PC-9 (cell line): ENCODE results near the gene MPZL1. TPM values are rescaled to one million over a fixed set of nuclear protein-coding genes. Genes with fewer than 3 reads are reported as not detected.

ENCODE experiments used
- BruUV-seq: library from RNA; stranded (reverse); fragments of 400-500 nt; replicated peaks from 2 replicates; lab custom pipeline; 2021; lab: Mats Ljungman, UMichigan
- CTCF ChIA-PET: fragments of 300-600 bp; sonication (Branson Sonifier 250); formaldehyde crosslinking; loops from one replicate; lab custom pipeline; 2022; ENCODE audit warnings: antibody characterized with exemption; lab: Charles Lee
- POLR2A ChIA-PET: fragments of 300-600 bp; sonication (Branson Sonifier 250); formaldehyde crosslinking; loops from one replicate; lab custom pipeline; 2022; ENCODE audit warnings: antibody characterized with exemption; ENCODE audit not compliant: unreplicated experiment; lab: Charles Lee
- DNase-seq, 2 experiments: peaks; one replicate each; pipeline versions ENCODE4 v3.0.0 to v3.0.0-alpha.2; 2015 to 2022; ENCODE audit warnings: mixed read lengths in 1 of 2
- H2AFZ ChIP-seq: fragments of 200-600 bp; sonication (generic); 2 replicates; pipeline ENCODE4 v1.8.1; 2017; ENCODE audit warnings: antibody characterized with exemption
- H3F3A ChIP-seq: fragments of 200-600 bp; sonication (generic); 2 replicates; pipeline ENCODE4 v1.8.1; 2017; ENCODE audit warnings: antibody characterized with exemption, mild to moderate bottlenecking, low read depth; ENCODE audit not compliant: insufficient read depth
- H3K27ac ChIP-seq: fragments of 200-600 bp; sonication (generic); 2 replicates; pipeline ENCODE4 v1.6.1; 2016; ENCODE audit warnings: mixed run types
- H3K27me3 ChIP-seq: fragments of 200-600 bp; sonication (generic); 2 replicates; pipeline ENCODE4 v1.6.1; 2016; ENCODE audit warnings: low read depth, mixed run types; ENCODE audit not compliant: insufficient read depth
- H3K36me3 ChIP-seq: fragments of 200-600 bp; sonication (generic); 2 replicates; pipeline ENCODE4 v1.6.1; 2016; ENCODE audit warnings: low read depth, mixed run types
- H3K4me1 ChIP-seq: fragments of 200-600 bp; sonication (generic); replicated peaks from 2 replicates; pipeline ENCODE4 v1.6.1; 2016; ENCODE audit warnings: mixed run types; ENCODE audit not compliant: insufficient read depth
- H3K4me2 ChIP-seq: fragments of 200-600 bp; sonication (generic); 2 replicates; pipeline ENCODE4 v1.6.1; 2017; ENCODE audit warnings: mixed run types
- H3K4me3 ChIP-seq: fragments of 200-600 bp; sonication (generic); 2 replicates; pipeline ENCODE4 v1.6.1; 2016; ENCODE audit warnings: mixed run types
- H3K79me2 ChIP-seq: fragments of 200-600 bp; sonication (generic); 2 replicates; pipeline ENCODE4 v1.6.1; 2017; ENCODE audit warnings: low read depth, mixed run types
- H3K9me2 ChIP-seq: fragments of 200-600 bp; sonication (generic); 2 replicates; pipeline ENCODE4 v1.8.1; 2017; ENCODE audit warnings: mild to moderate bottlenecking; ENCODE audit not compliant: insufficient read depth
- H3K9me3 ChIP-seq: fragments of 200-600 bp; sonication (generic); 2 replicates; pipeline ENCODE4 v1.8.1; 2016; ENCODE audit warnings: low read depth; ENCODE audit not compliant: insufficient read depth
- H4K20me1 ChIP-seq: fragments of 200-600 bp; sonication (generic); 2 replicates; pipeline ENCODE4 v1.8.1; 2017; ENCODE audit not compliant: insufficient read depth
- CTCF ChIP-seq: fragments of 200-600 bp; sonication (generic); conservative IDR thresholded peaks from 2 replicates; pipeline ENCODE4 v1.6.1; 2017; ENCODE audit warnings: mixed run types, antibody characterized with exemption, mild to moderate bottlenecking, moderate library complexity
- EZH2 ChIP-seq: fragments of 200-600 bp; sonication (generic); IDR thresholded peaks from 2 replicates; pipeline ENCODE4 v1.8.0; 2017; ENCODE audit warnings: antibody characterized with exemption, low read depth
- intact Hi-C: fragments of 100-400 bp; cut with micrococcal nuclease; formaldehyde crosslinking; loops from one replicate; pipeline ENCODE4 v1.10.0; 2022; ENCODE audit not compliant: unreplicated experiment
- total RNA-seq: library from RNA; stranded (reverse); gene quantifications from 2 replicates; pipeline ENCODE4 v1.2.3, GENCODE V29; 2021

MPZL1 gene
- total RNA-seq, 1 experiment from 2014 or later, result 80.3 TPM

GRCh38 chr1:167781558-167781957 lies 59.8 kb downstream of the MPZL1 start:
- H4K20me1 ChIP-seq, result no peaks in the 10 kb centered on the region
- H3K9me2 ChIP-seq, result no peaks in the 10 kb centered on the region
- H3K4me1 ChIP-seq, result no peaks in the 10 kb centered on the region
- no peaks in the 10 kb centered on the region for H3K79me2 ChIP-seq
- no peaks in the 10 kb centered on the region for H3K27me3 ChIP-seq
- H3K4me2 ChIP-seq, result no peak overlapping the region
- no peaks in the 10 kb centered on the region for H3K9me3 ChIP-seq
- no TSS peak for BruUV-seq
- H3K4me3 ChIP-seq, result no peak overlapping the region
- no peak for DNase-seq
- CTCF ChIA-PET, result no interaction called here
- H3K36me3 ChIP-seq, result peaks cover 10% of the 10 kb centered on the region; the same call in 1 of the 2 replicates
- intact Hi-C loops, result no loop called here
- POLR2A ChIA-PET, result no interaction called here
- H2AFZ ChIP-seq, result no peak overlapping the region
- no peak for TF ChIP-seq CTCF
- TF ChIP-seq EZH2, result no peak
- H3K27ac ChIP-seq, result no peak overlapping the region
- H3F3A ChIP-seq, result no peaks in the 10 kb centered on the region

DNA sequence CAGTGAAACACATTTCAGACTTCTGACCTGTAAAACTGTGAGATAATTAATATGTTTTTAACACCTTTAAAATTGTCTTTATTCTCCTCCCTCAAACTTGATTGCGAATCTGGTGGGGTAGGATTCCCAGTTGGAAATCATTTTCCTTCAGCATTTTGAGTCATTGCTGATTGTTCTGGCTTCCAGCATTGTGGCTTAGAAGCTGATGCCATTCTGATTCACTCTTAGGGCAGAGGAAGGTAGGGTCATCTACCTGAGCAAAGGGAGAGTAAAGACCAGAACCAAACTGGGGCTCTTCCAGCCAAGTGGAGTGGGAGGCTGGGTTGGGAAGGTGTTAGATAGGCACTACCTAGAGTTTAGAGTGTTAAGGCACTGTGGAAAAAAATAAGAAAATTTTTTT lies 61.2 kb downstream of the MPZL1 start:
- Histone ChIP-seq H2AFZ (no peak overlapping the region), H3K27ac (no peak overlapping the region), H3K27me3 (no peaks in the 10 kb centered on the region), H3K4me3 (no peak overlapping the region), H3K79me2 (no peaks in the 10 kb centered on the region), H3K4me2 (no peak overlapping the region), H3K9me3 (no peaks in the 10 kb centered on the region), H3K36me3 (peaks cover 6% of the 10 kb centered on the region; the same call in 1 of the 2 replicates), H4K20me1 (no peaks in the 10 kb centered on the region), H3K9me2 (no peaks in the 10 kb centered on the region), H3K4me1 (no peaks in the 10 kb centered on the region), H3F3A (no peaks in the 10 kb centered on the region)
- no TSS peak for BruUV-seq
- ChIA-PET POLR2A (no interaction called here), CTCF (no interaction called here)
- no peak for DNase-seq
- intact Hi-C loops, result no loop called here
- no peak for TF ChIP-seq EZH2
- no peak for TF ChIP-seq CTCF

DNA sequence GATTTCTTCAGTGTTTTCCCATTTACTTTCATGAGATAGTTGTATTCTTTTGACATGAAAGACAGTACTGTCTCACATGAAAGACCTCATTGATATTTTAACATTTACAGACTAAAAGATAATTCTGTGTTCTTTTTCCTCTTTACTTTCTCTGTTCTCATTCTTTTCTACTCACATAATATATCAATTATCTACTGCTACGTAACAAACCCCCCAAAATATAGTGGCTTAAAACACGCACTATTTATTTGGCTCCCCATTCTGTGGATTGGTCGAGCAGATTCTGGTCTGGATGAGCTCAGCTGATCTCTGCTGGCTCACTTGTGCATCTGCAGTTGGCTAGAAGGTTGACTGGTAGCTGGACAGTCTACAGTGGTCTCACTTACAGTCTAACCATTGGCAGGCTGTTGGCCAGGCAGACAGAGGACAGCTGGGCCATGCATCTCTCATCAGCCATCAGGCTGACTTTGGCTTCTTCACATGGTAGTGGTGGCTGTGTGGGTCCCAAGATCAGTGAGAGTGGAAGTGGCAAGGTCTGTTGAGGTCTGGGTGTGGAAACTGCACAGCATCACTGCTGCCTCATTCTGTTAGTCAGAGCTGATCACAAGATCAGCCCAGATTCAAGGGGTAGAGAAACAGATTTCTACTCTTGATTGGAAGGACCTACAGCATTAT lies 63.2 kb downstream of the MPZL1 start:
- Histone ChIP-seq H3K27me3 (no peaks in the 10 kb centered on the region), H3K9me2 (no peaks in the 10 kb centered on the region), H3K4me2 (no peak overlapping the region), H3K79me2 (no peaks in the 10 kb centered on the region), H2AFZ (no peak overlapping the region), H3K4me1 (0 out of 2 replicates have a peak, but pooled peaks cover 4% of the 10 kb centered on the region), H3K9me3 (no peaks in the 10 kb centered on the region), H3K4me3 (no peak overlapping the region), H3F3A (peaks cover 9% of the 10 kb centered on the region), H4K20me1 (no peaks in the 10 kb centered on the region), H3K27ac (no peak overlapping the region), H3K36me3 (peaks cover 14% of the 10 kb centered on the region; the same call in 1 of the 2 replicates)
- CTCF ChIA-PET, result interaction anchor here (0.6 kb wide), 1 partner anchor 68 kb away, joined by 5 read pairs; no protein-coding TSS in a partner anchor
- BruUV-seq, result no TSS peak
- intact Hi-C loops, result no loop called here
- no peak for DNase-seq
- POLR2A ChIA-PET, result no interaction called here
- TF ChIP-seq CTCF (no peak), EZH2 (no peak)
